Right atrium auricular region (tissue), 2 donors: ENCODE measurements around the gene ARNT2. TPM values are rescaled to one million over a fixed set of nuclear protein-coding genes. Genes with fewer than 3 reads are reported as not detected.

Source experiments
- DNase-seq: peaks from one replicate; pipeline ENCODE4 v3.0.0-alpha.2; 2019; ENCODE audit warnings: low spot score
- H3K27ac ChIP-seq, 2 donors: fragments of 200-600 bp; sonication (generic); 1 replicate in 1 of 2; 2 replicates in 1 of 2; pipeline ENCODE4 v1.5.1; 2016 to 2019
- H3K27me3 ChIP-seq, 2 donors: fragments of 200-600 bp; sonication (generic); one replicate each; pipeline versions ENCODE4 v1.5.1 to v1.6.0; 2017 to 2019
- H3K36me3 ChIP-seq: fragments of 200-600 bp; sonication (generic); one replicate; pipeline ENCODE4 v1.5.1; 2016
- H3K4me1 ChIP-seq, 2 donors: fragments of 200-600 bp; sonication (generic); one replicate each; pipeline versions ENCODE4 v1.5.1 to v1.6.0; 2017 to 2019
- H3K4me3 ChIP-seq, 2 donors: fragments of 200-600 bp; sonication (generic); 1 replicate in 1 of 2; 2 replicates in 1 of 2; pipeline ENCODE4 v1.5.1; 2017 to 2019; ENCODE audit warnings: mild to moderate bottlenecking in 1 of 2, moderate library complexity in 1 of 2
- H3K9me3 ChIP-seq, 2 donors: fragments of 200-600 bp; sonication (generic); one replicate each; pipeline ENCODE4 v1.5.1; 2019
- total RNA-seq, 2 donors: library from RNA; depleted of rRNA; stranded (reverse); fragments of >200 nt; gene quantifications; one replicate each; pipeline ENCODE4 v1.1.0, GENCODE V29; 2016
- TF ChIP-seq, protein P1 (sequence below), 2 donors: fragments of 200-600 bp; sonication (generic); IDR thresholded peaks; one replicate each; pipeline ENCODE4 v1.5.1; 2019; ENCODE audit warnings: antibody characterized with exemption in 2 of 2

ARNT2 gene
- total RNA-seq, 2 donors from 2014 or later: 4.8 to 8.4 TPM

DNA sequence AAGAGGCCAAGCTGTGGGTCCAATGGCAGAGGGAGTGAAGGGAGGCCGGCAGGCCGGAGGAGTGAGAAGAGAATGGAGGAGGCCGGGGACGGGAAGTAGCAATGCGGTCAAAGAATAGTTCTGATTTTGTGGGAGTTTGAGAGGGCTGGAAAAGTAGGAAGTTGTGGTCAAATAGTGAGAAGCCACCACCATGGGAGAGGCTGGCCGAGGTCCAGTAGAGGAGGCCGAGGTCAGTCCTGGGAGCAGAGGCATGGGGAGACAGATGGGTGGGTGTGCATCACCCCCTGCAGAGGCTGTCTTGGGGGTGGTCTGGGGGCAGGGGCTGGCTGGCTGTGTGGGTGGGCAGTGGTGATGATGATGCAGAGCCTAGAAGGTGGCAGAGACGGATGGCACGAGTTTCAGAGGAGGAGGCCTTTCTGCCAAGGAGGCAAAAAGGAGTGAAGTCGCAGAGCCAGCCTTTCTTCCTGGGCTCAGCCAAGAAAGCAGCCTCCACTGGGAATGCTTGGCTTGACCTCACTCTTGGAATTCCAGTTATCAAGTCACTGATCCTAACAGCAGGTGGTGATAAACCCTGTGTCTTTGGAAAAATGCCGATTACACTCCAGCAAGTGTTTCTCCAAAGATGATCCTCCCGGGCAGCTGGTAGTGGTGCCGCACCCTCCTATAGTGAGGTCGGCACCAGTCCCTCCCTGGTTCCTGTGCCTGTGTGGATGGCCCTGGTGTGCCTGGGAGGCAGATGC lies 57.3 kb downstream of the ARNT2 start:
- Histone ChIP-seq H3K9me3 (no peaks in the 10 kb centered on the region), H3K27me3 (no peaks in the 10 kb centered on the region), H3K36me3 (no peaks in the 10 kb centered on the region), H3K4me3 (no peak overlapping the region), H3K27ac (no peak overlapping the region), H3K4me1 (peaks cover 0 to 6% of the 10 kb centered on the region in 2 donors)
- TF ChIP-seq, protein P1, sequence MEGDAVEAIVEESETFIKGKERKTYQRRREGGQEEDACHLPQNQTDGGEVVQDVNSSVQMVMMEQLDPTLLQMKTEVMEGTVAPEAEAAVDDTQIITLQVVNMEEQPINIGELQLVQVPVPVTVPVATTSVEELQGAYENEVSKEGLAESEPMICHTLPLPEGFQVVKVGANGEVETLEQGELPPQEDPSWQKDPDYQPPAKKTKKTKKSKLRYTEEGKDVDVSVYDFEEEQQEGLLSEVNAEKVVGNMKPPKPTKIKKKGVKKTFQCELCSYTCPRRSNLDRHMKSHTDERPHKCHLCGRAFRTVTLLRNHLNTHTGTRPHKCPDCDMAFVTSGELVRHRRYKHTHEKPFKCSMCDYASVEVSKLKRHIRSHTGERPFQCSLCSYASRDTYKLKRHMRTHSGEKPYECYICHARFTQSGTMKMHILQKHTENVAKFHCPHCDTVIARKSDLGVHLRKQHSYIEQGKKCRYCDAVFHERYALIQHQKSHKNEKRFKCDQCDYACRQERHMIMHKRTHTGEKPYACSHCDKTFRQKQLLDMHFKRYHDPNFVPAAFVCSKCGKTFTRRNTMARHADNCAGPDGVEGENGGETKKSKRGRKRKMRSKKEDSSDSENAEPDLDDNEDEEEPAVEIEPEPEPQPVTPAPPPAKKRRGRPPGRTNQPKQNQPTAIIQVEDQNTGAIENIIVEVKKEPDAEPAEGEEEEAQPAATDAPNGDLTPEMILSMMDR (IDR thresholded peaks at IDR 0.05): no peak
- DNase-seq: no peak

- H3K4me3 ChIP-seq: no peak overlapping the region
- DNase-seq: no peak
- H3K4me1 ChIP-seq: peaks cover 0 to 6% of the 10 kb centered on the region in 2 donors
- TF ChIP-seq, protein P1 (IDR thresholded peaks at IDR 0.05): no peak
- H3K27ac ChIP-seq: no peak overlapping the region
- no peaks in the 10 kb centered on the region for H3K9me3 ChIP-seq
- H3K36me3 ChIP-seq: no peaks in the 10 kb centered on the region
- H3K27me3 ChIP-seq: no peaks in the 10 kb centered on the region
These were observed 57.9 kb downstream of the ARNT2 start for GRCh38 chr15:80462111-80462510.

- no peaks in the 10 kb centered on the region for H3K9me3 ChIP-seq
- H3K27ac ChIP-seq: no peak overlapping the region
- H3K27me3 ChIP-seq: no peaks in the 10 kb centered on the region
- H3K4me3 ChIP-seq: no peak overlapping the region
- H3K36me3 ChIP-seq: no peaks in the 10 kb centered on the region
- peaks cover 0 to 6% of the 10 kb centered on the region in 2 donors for H3K4me1 ChIP-seq
- no peak for DNase-seq
- TF ChIP-seq, protein P1 (IDR thresholded peaks at IDR 0.05): no peak
These were observed 58.8 kb downstream of the ARNT2 start for GRCh38 chr15:80462836-80463512.

- Histone ChIP-seq H3K4me3 (no peak overlapping the region), H3K36me3 (no peaks in the 10 kb centered on the region), H3K27ac (no peak overlapping the region), H3K4me1 (peaks cover 0 to 6% of the 10 kb centered on the region in 2 donors), H3K9me3 (no peaks in the 10 kb centered on the region), H3K27me3 (no peaks in the 10 kb centered on the region)
- DNase-seq: no peak
- TF ChIP-seq, protein P1 (IDR thresholded peaks at IDR 0.05): no peak
These were observed 60.9 kb downstream of the ARNT2 start for GRCh38 chr15:80464951-80465625.

DNA sequence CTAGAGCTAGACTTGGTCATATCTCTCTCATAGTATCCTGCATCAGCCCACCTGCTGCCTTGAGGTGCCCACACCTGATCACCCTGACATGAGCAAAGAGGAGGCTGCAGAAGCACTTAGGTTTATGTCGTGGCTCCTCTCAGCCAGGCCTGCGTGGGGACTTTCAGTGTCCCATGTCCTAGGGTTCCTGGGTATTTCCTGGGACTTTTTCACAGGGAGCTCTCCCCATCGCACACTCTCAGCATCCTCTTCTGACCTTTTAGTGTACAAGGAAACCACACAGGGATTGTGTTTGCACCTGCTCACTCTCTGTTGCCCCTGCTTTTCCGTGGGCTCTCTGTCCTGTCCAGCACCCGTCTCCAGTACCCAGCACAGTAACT lies 61.4 kb downstream of the ARNT2 start:
- H3K27ac ChIP-seq: no peak overlapping the region
- peaks cover 0 to 6% of the 10 kb centered on the region in 2 donors for H3K4me1 ChIP-seq
- H3K36me3 ChIP-seq: no peaks in the 10 kb centered on the region
- TF ChIP-seq, protein P1 (IDR thresholded peaks at IDR 0.05): no peak
- no peak for DNase-seq
- H3K9me3 ChIP-seq: no peaks in the 10 kb centered on the region
- H3K4me3 ChIP-seq: no peak overlapping the region
- H3K27me3 ChIP-seq: no peaks in the 10 kb centered on the region
